Psoas muscle (tissue), 8 donors: ENCODE data around the gene PTPN3. TPM values are rescaled to one million over a fixed set of nuclear protein-coding genes. Genes with fewer than 3 reads are reported as not detected.
"Not testable (repeated sequence)": the region's sequence is repeated elsewhere in the genome, so short reads cannot be mapped to it uniquely, and the experiment has no call there.

Experiments used
- ATAC-seq, 4 donors: fragments of 200-7000 bp; cut with Tn5 transposase; one replicate each; pipeline ENCODE4 v1.9.1; 2020; ENCODE audit warnings: moderate library complexity in 3 of 4, mild to moderate bottlenecking in 2 of 4
- DNase-seq, 2 donors: peaks; one replicate each; pipeline ENCODE4 v3.0.0-alpha.2; 2020
- H3K27ac ChIP-seq: fragments of 200-600 bp; one replicate; pipeline ENCODE4 v1.8.0; 2022
- H3K27me3 ChIP-seq, 3 donors: fragments of 200-600 bp in 1 of 3; one replicate each; pipeline versions ENCODE4 v1.6.1 to v1.8.0; 2013 to 2022; ENCODE audit warnings: low read length in 2 of 3, mild to moderate bottlenecking in 2 of 3, moderate library complexity in 1 of 3; ENCODE audit not compliant: insufficient read depth in 3 of 3
- H3K36me3 ChIP-seq, 2 donors: fragments of 200-600 bp in 1 of 2; one replicate each; pipeline versions ENCODE4 v1.6.1 to v1.8.0; 2013 to 2022; ENCODE audit warnings: low read depth in 1 of 2, mild to moderate bottlenecking in 1 of 2, moderate library complexity in 1 of 2; ENCODE audit not compliant: insufficient read depth in 1 of 2
- H3K4me1 ChIP-seq: fragments of 200-600 bp; one replicate; pipeline ENCODE4 v1.8.0; 2022
- H3K4me3 ChIP-seq: fragments of 200-600 bp; one replicate; pipeline ENCODE4 v1.8.0; 2022; ENCODE audit warnings: mild to moderate bottlenecking
- H3K9me3 ChIP-seq: fragments of 200-600 bp; one replicate; pipeline ENCODE4 v1.8.0; 2022
- WGBS, 3 donors: extraction: QIAGEN DNeasy Blood & Tissue Kit; methylation state at CpG; one replicate each; pipeline versions ENCODE4 v1.1.6 to v1.1.7; 2013; 5-methylcytosine and 5-hydroxymethylcytosine counted together
- intact Hi-C, 2 donors: fragments of 100-400 bp; cut with DNase I; formaldehyde crosslinking; loops; one replicate each; pipeline versions ENCODE4 v1.11.0 to v1.14.2; 2022
- polyA plus RNA-seq, 3 donors: library from polyadenylated mRNA; stranded (reverse); fragments of 200-250 nt; gene quantifications; one replicate each; pipeline ENCODE4 v1.2.3, GENCODE V29; 2013
- total RNA-seq, 4 donors: library from RNA; stranded (reverse); fragmentation: NEBNext Ultra II Directional in 2 of 4; extraction: Animal tissue kit (Norgen Biotek cat#: 25700) in 2 of 4; gene quantifications; one replicate each; pipeline versions ENCODE4 v1.2.1 to v1.2.4, GENCODE V29; 2021 to 2023
- TF ChIP-seq, protein P1 (sequence below): fragments of 200-600 bp; IDR thresholded peaks from one replicate; pipeline ENCODE4 v1.8.0; 2022; ENCODE audit warnings: antibody characterized with exemption
- donor health status: healthy with polysubstance abuse.
- donor health status: DM: no; HTN: no; CAD: no; lungs with moderate emphysema.
- donor health status: Bipolar disorder and iron deficiency.
- donor health status: healthy.
- donor health status: DM: yes; HTN: yes; CAD: no.
- donor health status: DM: no; HTN: no; CAD: no.
- donor health status: DM: no; HTN: no; CAD: no.
- donor health status: DM: yes; HTN: yes; CAD: no.

Gene PTPN3
- total and polyA plus RNA-seq, 7 donors: 8.8 to 130 (median 46.5) TPM

DNA sequence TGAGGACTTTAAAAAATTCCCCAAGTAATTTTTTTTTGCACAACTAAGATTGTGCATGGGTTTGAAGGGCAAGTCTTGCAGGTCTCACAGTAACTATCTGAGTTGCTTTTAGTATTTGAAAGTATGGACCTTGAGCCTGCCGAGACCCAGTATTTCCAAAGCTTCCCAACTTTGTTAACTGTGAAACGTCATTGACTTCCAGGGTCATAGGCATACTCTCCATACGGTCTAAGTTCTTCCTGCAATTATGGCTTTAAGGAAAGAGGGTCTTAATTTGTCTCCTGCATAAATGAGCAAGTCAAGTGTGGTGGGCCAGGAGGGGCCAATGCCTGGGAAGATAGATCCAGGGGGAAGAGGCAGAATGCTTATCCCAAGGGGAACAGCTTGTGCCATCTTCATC lies 153.2 kb downstream of the PTPN3 start:
- intact Hi-C loops: no loop called here
- TF ChIP-seq, protein P1, sequence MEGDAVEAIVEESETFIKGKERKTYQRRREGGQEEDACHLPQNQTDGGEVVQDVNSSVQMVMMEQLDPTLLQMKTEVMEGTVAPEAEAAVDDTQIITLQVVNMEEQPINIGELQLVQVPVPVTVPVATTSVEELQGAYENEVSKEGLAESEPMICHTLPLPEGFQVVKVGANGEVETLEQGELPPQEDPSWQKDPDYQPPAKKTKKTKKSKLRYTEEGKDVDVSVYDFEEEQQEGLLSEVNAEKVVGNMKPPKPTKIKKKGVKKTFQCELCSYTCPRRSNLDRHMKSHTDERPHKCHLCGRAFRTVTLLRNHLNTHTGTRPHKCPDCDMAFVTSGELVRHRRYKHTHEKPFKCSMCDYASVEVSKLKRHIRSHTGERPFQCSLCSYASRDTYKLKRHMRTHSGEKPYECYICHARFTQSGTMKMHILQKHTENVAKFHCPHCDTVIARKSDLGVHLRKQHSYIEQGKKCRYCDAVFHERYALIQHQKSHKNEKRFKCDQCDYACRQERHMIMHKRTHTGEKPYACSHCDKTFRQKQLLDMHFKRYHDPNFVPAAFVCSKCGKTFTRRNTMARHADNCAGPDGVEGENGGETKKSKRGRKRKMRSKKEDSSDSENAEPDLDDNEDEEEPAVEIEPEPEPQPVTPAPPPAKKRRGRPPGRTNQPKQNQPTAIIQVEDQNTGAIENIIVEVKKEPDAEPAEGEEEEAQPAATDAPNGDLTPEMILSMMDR: no peak
- no peaks in the 10 kb centered on the region for H3K27me3 ChIP-seq
- no peak overlapping the region for H3K4me3 ChIP-seq
- 57 to 88% (median 81%) methylated on average over 3 of the region's 3 CpGs for WGBS, 3 donors
- H3K36me3 ChIP-seq: no peaks in the 10 kb centered on the region
- no peak overlapping the region for H3K27ac ChIP-seq
- DNase-seq: no peak
- H3K9me3 ChIP-seq: no peaks in the 10 kb centered on the region
- H3K4me1 ChIP-seq: no peaks in the 10 kb centered on the region
- ATAC-seq: no peak

DNA sequence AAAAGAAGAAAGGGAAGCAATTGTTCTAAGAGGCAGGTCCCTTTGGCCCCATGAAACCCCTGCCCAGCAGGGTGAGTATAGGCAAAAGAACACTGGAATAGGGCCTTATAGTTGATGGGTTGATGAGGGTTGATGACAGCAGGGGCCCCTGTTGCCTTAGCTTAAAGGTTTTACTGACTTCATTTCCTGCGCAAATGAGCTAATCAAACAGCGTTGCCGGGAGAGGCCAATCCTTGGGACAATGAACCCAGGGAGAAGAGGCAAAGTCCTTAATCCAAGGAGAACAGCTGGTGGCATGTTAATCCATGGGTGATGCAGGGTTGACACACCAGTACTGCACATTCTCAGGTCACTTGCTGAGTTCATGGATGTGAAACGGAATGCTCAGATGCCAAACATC lies 155.2 kb downstream of the PTPN3 start:
- no peaks in the 10 kb centered on the region for H3K9me3 ChIP-seq
- no peak overlapping the region for H3K4me3 ChIP-seq
- WGBS, 3 donors: 74 to 85% (median 80%) methylated on average over 4 of the region's 4 CpGs
- DNase-seq (no peak), ATAC-seq (no peak)
- H3K27me3 ChIP-seq: no peaks in the 10 kb centered on the region
- no peaks in the 10 kb centered on the region for H3K4me1 ChIP-seq
- H3K36me3 ChIP-seq: no peaks in the 10 kb centered on the region
- TF ChIP-seq, protein P1: no peak
- intact Hi-C loops: no loop called here
- H3K27ac ChIP-seq: no peak overlapping the region

DNA sequence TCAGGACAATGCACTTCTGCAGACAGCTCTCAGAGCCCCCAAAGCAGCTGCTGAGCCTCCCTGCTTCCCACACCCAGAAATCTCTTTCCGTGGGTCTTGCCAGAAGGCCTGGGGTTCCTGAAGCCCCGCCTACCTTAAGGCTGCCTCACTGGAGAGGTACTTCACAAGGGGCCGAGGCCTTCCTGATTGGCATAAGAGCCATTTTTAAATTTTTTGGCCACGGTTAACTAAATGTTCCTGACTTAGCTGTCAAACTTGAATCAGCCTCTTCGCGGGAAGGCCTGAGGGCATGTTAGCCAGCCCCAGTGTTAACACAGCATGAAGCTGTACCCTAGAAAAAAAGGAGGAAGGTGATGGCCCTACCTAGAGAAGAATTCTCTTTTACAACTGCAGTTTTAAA lies 156.5 kb downstream of the PTPN3 start:
- H3K27ac ChIP-seq: no peak overlapping the region
- no peaks in the 10 kb centered on the region for H3K27me3 ChIP-seq
- no peaks in the 10 kb centered on the region for H3K9me3 ChIP-seq
- no peaks in the 10 kb centered on the region for H3K36me3 ChIP-seq
- intact Hi-C loops: no loop called here
- WGBS, 3 donors: 48 to 52% (median 51%) methylated on average over 6 of the region's 6 CpGs
- H3K4me3 ChIP-seq: no peak overlapping the region
- ATAC-seq (no peak), DNase-seq (no peak)
- no peaks in the 10 kb centered on the region for H3K4me1 ChIP-seq
- TF ChIP-seq, protein P1: no peak

DNA sequence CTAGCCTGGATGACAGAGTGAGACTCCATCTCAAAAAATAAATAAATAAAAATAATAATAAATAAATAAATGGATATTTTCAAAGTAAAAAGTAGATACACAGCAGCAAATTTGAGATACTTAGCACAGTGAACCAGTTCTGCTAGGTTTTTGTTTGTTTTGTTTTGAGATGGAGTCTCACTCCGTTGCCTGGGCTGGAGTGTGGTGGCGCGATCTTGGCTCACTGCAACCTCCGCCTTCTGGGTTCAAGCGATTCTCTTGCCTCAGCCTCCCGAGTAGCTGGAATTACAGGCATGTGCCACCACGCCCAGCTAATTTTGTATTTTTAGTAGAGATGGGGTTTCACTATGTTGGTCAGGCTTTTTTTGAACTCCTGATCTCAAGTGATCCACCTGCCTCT lies 157.1 kb downstream of the PTPN3 start:
- H3K36me3 ChIP-seq, ATAC-seq, H3K27ac ChIP-seq, H3K9me3 ChIP-seq, H3K4me3 ChIP-seq, H3K4me1 ChIP-seq, intact Hi-C loops, DNase-seq, H3K27me3 ChIP-seq: not testable (repeated sequence)
- 78 to 86% (median 85%) methylated on average over 7 of the region's 7 CpGs for WGBS, 3 donors

DNA sequence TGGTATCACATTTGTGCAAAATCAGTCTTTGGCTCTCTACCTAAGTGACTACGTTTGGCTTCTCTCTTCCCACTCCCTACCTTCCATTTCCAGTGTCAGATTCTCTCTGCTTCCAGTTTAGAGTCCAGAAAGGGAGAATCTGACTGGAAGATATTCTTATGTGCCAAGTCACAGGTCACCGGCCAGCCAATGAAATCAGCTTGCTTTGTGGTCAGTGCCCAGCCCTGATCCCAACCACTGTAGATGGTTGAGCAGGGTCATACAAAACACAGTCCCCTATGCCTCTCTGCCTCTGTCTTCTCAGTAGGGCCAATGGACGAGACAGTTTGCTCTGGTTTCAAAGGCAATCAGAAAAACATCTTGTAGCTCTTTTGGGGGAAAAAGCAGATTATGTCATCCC lies 161.7 kb downstream of the PTPN3 start:
- Histone ChIP-seq H3K4me3 (no peak overlapping the region), H3K27ac (no peak overlapping the region), H3K36me3 (no peaks in the 10 kb centered on the region), H3K27me3 (no peaks in the 10 kb centered on the region), H3K4me1 (no peaks in the 10 kb centered on the region), H3K9me3 (no peaks in the 10 kb centered on the region)
- ATAC-seq (no peak), DNase-seq (no peak)
- TF ChIP-seq, protein P1: no peak
- 83 to 84% (median 84%) methylated on average over 3 of the region's 3 CpGs for WGBS, 3 donors
- intact Hi-C loops: no loop called here
